HG02970 (cell line): ENCODE measurements around the gene NAALADL2.
"Not testable (repeated sequence)": the region's sequence is repeated elsewhere in the genome, so short reads cannot be mapped to it uniquely, and the experiment has no call there.

Experiments
- ATAC-seq: cut with Tn5 transposase; IDR thresholded peaks from one replicate; pipeline ENCODE4 v1.9.1; 2021; ENCODE audit warnings: mild to moderate bottlenecking, moderate library complexity, moderate number of reproducible peaks; ENCODE audit not compliant: unreplicated experiment, low FRiP score

The NAALADL2 gene

DNA sequence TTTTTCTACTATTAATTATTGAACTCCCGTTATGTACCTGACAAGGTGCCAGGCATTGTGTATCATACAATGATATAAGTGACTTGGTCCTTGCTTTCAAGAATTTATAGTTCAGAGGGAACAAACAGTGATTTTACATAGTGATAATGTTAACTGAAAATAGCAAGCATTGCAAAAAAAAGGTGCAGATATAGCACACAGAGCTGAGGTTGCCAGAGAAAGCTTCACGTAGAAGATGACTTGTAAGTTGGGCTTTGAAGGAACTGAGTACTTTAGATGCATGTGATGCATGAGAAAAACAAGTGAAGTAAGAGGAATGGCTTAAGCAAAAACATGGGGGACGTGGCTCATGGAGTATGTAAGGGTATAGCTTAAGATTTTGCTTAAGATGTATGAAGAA, 584.5 kb downstream of the NAALADL2 start:
- no peak for ATAC-seq

DNA sequence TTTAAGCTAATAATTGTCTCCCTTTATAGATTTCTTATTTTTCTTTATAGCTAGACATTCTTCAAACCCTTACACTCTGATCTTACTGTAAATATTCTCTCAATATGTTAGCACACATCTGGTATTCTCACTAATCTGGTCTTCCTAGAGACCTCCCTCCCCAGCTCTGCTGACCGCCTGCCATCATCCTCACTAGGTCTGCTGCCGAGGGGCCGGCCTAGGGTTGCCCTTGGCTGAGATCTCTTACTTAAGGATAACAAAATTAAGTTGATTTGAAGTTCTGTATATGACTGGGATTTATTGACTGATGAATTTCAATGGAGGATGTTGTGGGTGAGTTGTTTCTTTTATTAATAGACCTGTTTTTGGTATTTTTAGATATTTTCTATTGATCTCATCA, 586.6 kb downstream of the NAALADL2 start:
- ATAC-seq = no peak

DNA sequence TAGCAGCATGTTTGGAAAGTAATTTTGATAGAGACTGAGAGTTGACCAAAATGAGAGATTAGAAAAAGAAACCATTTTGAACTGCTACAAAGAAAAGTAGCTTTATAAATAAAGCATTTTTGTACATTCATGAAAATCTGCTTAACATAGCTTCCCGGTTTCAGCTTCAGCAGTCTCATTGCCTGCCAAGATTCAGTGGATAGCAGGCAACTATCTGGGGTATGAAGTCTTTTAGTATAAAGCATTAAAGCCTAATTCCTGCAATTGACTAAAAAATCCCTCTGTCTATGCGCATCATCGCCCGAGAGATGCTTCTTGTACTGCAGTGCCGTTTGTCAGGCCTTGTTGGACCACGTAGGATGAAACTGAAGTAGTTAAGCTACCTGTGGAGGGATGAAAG, 588.4 kb downstream of the NAALADL2 start:
- ATAC-seq = no peak

DNA sequence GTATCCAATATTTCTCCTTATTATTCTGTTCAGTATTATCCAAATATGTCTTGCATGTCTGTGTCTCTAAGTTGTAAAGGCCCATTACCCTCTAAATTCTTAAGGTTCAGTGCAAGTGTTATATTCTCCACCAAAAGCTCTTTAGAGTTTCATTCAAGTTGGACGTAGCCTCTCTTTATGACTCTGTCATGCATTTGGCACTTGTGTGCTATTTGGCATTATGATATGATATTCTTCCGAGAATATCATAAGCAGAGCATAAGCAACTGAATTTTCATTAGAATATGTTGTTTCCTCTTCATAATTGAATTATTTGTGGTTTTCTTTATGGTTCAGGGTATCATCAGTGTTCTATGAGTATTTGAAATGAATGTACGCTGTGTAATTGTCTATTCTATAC, 594.2 kb downstream of the NAALADL2 start:
- no peak for ATAC-seq

DNA sequence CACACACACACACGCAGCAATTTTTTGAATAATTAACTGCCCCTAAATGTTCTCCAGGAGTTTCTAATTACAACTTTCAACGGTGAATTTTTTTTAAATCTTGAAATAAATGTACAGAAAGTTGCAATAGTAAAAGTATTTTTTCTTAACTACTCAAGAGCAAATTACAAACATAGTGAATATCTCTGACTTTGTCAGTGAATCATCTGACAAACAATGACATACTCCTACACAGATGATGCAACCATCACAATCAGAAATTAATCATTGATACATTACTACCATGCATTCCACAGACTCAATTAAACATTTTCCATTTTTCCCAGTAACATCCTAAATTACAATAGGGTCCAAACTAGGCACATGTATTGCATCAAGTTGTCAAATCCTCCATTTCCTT, 597.3 kb downstream of the NAALADL2 start:
- ATAC-seq = no peak

DNA sequence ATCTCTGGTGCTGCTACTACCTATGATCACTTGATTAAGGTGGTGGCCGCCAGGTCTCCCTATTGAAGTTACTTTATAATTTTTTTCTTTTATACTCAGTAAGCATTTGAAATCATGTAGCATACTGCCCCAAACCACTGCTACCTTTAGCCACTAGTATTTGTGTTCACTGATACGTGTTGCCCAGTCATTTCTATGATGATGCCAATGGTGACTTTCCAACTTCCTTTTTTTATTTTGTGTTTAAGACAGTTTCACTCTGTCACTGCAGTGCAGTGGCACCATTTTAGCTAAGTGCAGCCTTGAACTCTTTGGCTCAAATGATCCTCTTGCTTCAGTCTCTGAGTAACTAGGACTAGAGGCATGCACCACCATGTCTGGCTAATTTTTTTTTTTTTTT, 598.2 kb downstream of the NAALADL2 start:
- ATAC-seq = no peak

DNA sequence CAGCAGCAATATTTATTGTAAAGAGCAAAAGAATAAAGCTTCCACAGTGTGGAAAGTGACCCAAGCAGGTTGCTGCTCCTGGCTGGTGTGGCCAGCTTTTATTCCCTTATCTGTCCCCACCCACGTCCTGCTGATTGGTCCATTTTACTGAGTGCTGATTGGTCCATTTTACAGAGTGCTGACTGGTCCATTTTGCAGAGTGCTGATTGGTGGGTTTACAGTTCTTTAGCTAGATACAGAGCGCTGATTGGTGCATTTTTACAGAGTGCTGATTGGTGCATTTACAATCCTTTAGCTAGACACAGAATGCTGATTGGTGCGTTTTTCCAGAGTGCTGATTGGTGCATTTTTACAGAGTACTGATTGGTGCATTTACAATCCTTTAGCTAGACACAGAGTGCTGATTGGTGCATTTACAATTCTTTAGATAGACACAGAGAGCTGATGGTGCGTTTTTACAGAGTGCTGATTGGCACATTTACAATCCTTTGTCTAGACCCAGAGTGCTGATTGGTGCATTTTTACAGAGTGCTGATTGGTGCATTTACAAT, 601.8 kb downstream of the NAALADL2 start:
- ATAC-seq = not testable (repeated sequence)

DNA sequence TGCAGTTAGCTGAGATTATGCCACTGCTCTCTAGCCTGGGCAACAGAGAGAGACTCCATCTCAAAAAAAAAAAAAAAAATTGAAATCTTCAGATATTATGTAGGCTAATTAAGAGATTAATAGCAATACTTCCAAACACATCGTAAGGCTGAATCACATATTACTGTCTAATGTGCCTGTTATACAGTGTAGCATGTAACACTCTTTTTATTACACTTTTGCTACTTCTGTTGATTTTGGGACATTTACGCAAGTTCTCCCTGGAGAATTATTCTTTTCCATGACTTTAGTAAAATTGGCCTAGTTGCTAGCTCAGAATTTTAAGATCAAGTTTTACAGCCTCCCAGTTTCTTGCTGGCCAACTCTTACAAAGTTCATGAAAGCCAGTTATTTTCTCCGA, 605.2 kb downstream of the NAALADL2 start:
- ATAC-seq = no peak

DNA sequence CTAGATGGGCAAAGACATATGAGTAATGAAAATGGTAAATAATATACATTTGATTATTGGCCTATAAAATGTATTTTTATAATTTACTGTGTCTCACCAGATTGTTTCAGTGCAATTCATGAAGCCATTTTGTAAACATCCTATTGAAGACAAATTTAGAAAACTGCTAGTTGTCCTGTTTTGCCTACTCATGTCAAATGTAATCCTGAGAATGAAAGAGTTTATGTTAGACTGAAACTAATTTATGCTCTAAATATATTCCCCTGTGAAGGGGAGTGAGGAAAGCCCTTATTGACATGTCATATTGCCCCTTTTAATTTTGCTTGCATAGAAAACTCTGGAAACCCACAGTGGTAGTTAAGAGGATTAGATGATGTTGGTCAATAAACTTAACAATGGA, 610.0 kb downstream of the NAALADL2 start:
- no peak for ATAC-seq

DNA sequence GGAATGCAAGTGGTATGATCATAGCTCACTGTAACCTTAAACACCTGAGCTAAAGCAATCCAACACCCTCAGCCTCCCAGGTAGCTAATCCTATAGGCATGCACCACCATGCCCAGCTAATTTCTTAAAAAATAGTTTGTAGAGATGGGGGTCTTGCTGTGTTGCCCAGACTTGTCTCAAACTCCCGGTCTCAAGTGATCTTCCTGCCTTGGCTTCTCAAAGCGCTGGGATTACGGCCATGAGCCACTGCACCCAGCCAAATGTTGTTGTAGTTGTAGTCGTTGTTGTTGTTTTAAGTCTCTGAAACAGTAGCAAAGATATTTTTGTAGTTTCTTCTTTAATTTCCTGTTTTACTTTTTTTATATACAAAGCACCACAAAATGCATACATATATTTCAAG, 616.6 kb downstream of the NAALADL2 start:
- no peak for ATAC-seq

DNA sequence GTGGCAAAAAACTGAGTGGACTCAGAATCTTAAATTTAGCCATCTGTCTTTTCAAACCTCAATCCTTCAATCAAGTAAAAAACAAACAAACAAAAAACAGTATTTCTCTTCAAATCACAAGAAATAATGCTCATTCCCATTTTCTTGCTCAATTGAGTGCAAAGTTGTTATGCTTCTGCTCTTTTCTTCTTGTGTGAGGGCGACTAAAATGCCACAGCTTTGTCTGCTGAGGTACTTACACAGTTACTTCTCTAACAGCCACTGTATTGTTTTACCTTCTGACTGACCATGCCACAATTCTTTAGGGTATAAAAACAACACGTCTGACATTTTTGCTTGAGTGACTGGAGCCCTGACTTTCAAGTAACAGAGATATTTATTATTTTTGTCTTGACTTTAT, 617.4 kb downstream of the NAALADL2 start:
- ATAC-seq = no peak

DNA sequence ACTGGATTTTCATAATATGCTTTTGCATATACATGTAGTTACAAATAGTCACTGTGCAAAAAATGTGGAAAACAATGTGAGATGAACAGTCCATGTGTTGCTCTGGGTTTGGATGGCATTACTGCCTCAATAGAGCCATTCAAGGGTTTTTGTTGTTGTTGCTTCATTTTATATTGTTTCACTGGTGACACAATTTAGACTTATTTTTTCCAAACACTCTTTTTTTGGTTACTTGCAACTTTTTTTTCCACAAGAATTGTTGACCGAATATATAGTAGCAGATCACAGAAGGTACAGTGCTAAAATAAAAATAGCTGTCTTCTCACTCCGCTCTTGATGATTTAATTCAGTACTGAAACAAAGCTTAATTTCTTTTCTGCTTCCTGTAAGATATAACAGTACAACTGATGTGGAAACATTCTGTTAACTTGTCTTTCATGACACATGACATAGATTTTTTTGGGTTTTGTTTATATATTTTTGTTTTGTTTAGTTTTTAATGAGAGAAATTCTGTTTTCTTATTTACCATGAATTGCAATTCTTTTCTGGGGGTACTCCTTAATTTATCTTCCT, 618.6 kb downstream of the NAALADL2 start:
- ATAC-seq = peak; percentile 88

DNA sequence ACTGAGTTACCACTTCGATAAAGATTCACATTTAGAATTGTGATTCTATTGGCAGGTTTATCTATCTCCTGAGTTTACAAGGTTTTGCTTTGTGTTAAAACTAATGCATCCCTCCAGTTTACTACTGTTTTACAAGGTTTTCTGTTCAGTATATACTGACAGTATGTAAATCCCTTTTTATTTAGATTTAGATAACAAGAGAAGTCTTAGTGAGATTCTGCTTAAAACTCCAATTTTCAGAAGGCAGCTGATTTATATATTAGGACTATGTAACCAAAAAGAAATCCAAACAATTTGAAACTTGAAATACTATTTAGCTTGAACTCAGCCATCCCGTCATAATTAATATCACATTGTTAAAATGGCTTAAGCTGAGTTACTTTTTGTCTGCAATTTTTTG, 619.2 kb downstream of the NAALADL2 start:
- no peak for ATAC-seq

DNA sequence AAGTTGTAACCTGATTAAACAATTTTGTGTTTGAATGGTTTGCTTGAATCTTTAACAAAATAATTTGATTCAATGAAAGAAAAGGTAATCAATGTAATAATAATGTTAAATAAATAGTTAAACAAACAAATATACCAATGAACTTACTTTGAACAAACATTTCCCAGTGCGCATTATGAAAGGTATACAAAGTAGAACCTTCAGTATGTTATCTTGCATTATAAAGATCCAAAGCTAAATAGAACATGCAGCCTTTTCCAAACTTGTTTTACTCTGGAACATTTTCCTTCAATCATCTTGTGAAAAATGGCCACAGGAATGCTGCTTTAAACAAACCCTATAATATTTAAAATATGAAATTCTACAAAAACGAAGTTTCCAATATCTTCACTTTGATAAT, 620.0 kb downstream of the NAALADL2 start:
- no peak for ATAC-seq

DNA sequence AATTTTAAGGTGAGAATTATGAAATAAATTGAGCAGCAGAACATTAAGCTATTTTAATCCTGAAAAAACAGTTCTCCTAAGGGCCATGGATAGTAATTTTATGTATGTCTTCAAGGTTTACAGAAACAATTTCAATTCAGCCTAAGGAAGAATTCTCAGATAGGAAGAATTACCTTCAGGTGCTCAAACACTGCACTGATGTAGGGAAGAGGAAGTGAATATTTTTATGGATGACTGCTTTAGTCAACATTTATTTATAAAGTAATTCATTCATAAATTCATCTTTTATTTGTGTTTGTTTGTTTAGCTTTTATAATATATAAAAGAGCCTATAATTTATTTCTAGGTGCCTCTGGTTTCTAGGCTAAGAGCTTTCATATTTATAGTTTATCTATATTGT, 620.7 kb downstream of the NAALADL2 start:
- ATAC-seq = no peak

DNA sequence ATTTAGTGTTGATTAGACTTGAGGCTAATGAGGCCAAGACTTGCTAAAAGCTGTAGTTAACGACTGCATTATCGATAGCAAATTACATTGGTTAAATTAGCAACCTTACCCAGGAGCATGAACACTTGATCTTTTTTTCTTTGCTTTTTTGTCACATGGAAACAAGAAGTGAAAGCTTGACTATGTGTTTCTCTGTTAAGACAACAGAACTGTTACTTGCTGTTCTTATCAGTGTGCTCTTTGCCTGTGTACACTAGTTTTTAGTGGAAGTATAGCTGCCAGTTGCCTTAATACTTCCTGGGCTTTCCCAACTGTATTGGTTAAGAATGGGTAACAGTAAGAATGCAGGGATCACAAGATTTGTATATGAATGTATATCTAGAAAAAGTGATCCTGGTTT, 625.5 kb downstream of the NAALADL2 start:
- no peak for ATAC-seq

DNA sequence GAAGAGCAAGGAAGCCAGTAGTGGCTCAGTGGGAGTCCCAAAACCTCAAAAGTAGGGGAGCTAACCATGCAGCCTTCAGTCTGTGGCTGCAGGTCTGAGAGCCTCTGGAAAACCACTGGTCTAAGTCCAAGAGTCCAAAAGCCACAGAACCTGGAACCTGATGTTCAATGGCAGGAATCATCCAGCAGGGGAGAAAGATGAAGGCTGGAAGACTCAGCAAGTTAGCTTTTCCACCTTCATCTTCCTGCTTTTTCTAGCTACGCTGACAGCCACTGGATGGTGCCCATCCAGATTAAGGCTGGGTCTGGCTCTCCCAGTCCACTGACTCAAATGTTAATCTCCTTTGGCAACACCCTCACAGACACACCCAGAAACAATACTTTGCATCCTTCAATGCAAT, 626.3 kb downstream of the NAALADL2 start:
- no peak for ATAC-seq

DNA sequence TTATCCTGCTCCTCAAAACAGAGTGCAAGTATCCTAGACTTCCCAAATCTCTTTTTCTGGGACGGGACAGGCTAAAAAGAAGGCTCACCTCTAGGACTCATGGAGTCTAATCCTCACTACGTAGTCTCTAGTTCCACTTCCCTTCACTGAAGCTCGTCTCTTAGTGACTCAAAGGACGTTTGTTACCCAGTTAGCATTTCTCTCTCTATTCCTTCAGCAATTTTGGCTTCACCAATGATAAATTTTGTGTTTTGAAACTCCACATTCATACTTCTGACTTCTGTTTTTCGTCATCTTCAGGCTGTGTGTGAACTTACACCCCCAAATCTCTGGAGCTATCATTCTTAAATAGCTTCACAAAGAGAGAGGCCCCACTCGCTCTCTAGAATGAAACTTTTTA, 627.1 kb downstream of the NAALADL2 start:
- ATAC-seq = no peak

DNA sequence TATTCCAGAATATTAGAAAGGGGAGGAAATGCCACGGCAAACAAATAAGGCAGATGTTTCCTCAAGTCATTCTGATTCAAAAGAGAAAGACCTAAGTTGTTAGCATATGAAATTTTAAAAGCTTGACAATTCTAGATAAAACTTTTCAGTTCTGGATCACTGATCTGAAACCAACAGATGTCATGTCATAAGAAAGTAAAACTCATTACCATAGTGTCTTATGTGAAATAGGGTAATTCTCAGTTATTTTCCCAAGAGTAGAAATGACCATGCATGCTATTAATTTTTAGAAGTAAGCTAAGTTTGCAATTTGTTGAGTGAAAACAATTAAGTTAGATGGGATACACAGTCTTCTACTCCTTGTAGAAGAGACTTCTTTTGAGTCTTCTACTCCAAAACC, 630.3 kb downstream of the NAALADL2 start:
- ATAC-seq = no peak

DNA sequence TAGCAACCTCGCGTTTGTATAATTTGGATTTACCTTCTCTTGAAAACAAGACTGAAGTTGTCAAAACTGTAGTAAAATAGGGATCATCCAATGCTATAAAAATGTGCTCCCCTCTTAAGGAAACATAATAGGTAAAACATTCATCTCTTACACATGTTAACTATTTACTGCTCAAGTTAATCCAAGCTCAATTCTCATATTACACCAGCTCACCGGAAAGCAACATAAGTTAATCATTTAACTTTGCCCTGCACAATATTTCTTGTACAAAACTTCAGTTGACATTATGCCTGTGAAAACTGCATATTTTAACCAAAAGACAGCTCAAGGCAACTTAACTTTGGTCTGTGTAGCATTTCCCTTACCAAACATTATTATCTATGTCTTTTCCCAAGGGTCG, 634.2 kb downstream of the NAALADL2 start:
- ATAC-seq = no peak

DNA sequence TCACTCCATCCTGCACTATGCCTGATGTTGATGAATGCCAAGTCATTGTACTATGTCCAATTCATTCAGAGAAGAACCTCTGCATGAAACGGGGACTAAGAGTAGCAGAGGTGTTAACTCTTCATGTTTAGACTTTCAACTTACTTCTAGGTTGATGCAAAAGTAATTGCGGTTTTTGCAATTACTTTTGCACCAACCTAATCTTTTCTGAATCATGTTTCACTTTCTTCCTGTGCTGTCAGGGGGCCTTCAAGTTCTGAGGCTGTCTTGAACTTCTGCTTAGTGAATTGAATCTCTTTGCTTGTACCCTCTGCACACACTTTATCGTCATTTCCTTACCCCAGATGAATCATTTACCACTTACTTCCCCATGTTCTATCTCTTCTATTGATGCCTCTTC, 636.2 kb downstream of the NAALADL2 start:
- peak; percentile 95 for ATAC-seq

DNA sequence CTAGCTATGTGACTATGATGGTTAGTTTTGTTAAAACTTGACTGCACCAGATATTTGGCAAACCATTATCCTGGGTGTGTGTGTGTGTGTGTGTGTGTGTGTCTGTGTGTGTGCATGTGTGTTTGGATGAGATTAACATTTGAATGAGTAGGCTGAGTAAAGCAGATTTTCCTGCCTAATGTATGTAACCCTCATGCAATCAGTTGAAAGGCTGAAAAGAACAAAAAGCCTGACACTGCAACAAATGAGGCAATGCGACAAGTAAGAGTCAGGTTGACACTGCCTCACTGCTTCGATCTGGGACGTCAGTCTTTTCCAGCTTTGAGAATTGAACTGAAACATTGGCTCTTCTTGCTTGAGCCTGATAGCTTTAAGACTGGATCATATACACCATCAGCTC, 643.0 kb downstream of the NAALADL2 start:
- no peak for ATAC-seq

DNA sequence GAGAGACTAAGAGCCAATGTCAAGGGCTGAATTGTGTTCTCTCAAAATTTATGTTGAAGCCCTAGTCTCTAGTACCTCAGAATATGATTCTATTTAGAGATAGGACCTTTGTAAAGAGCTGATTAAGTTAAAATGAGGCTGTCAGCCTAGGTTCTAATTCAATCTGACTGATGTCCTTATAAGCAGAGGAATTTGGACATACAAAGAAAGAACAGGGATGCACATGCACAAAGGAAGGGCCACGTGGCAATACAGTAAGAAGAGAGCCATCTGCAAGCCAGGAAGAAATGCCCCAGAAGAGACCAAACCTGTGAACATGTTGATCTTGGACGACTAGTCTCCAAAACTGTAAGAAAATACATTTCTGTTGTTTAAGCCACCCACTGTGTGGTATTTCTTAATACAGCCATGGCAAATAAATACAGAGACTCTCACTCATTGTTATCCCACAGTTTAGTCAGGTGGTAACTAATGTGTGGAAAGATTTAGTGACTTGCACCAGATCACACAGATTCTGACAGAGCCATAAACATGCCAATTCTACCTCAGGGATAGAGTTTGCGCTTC, 652.2 kb downstream of the NAALADL2 start:
- no peak for ATAC-seq
